Vagina (tissue), 2 donors: ENCODE results near the gene ZNF844. TPM values are rescaled to one million over a fixed set of nuclear protein-coding genes. Genes with fewer than 3 reads are reported as not detected.
"Not testable (repeated sequence)": the region's sequence is repeated elsewhere in the genome, so short reads cannot be mapped to it uniquely, and the experiment has no call there.

ENCODE experiments used
- DNase-seq, 2 donors: peaks; one replicate each; pipeline ENCODE4 v3.0.0-alpha.2; 2017; ENCODE audit errors: extremely low spot score in 2 of 2
- H3K27ac ChIP-seq: fragments of 200-600 bp; sonication (generic); one replicate; pipeline ENCODE4 v1.5.1; 2019
- H3K27me3 ChIP-seq: fragments of 200-600 bp; sonication (generic); one replicate; pipeline ENCODE4 v1.5.1; 2019
- H3K36me3 ChIP-seq, 2 donors: fragments of 200-600 bp; sonication (generic); one replicate each; pipeline ENCODE4 v1.5.1; 2017 to 2019
- H3K4me1 ChIP-seq: fragments of 200-600 bp; sonication (generic); one replicate; pipeline ENCODE4 v1.5.1; 2019
- H3K4me3 ChIP-seq, 2 donors: fragments of 200-600 bp; sonication (generic); 1 replicate in 1 of 2; 2 replicates in 1 of 2; pipeline ENCODE4 v1.5.1; 2016 to 2019
- H3K9me3 ChIP-seq: fragments of 200-600 bp; sonication (generic); one replicate; pipeline ENCODE4 v1.5.1; 2019
- CTCF ChIP-seq, 3 experiments: fragments of 450-650 bp in 2 of 3; fragments of 200-600 bp in 1 of 3; sonication (generic) in 1 of 3; IDR thresholded peaks; one replicate each; pipeline ENCODE4 v1.5.1; 2017 to 2019; ENCODE audit warnings: antibody characterized with exemption in 3 of 3, mild to moderate bottlenecking in 2 of 3, moderate library complexity in 2 of 3
- POLR2A ChIP-seq, 2 donors: fragments of 450-650 bp; IDR thresholded peaks; one replicate each; pipeline ENCODE4 v1.6.1; 2017; ENCODE audit warnings: antibody characterized with exemption in 2 of 2, mild to moderate bottlenecking in 2 of 2, moderate library complexity in 2 of 2
- POLR2AphosphoS5 ChIP-seq, 2 donors: sonication (generic); formaldehyde crosslinking; IDR thresholded peaks; one replicate each; pipeline ENCODE4 v1.9.0; 2017; ENCODE audit warnings: antibody characterized with exemption in 2 of 2, mild to moderate bottlenecking in 2 of 2, low read depth in 1 of 2; ENCODE audit not compliant: insufficient read depth in 1 of 2
- intact Hi-C: fragments of 100-400 bp; cut with DNase I; formaldehyde crosslinking; loops from one replicate; pipeline ENCODE4 v1.15.1; 2023
- total RNA-seq: library from RNA; depleted of rRNA; stranded (reverse); fragments of >200 nt; gene quantifications from one replicate; pipeline ENCODE4 v1.2.3, GENCODE V29; 2016

The ZNF844 gene
- total RNA-seq, 1 donor from 2014 or later, result 7.4 TPM

- peaks cover 11% of the 10 kb centered on the region for H3K4me1 ChIP-seq
- intact Hi-C loops, result no loop called here
- H3K36me3 ChIP-seq, result peaks cover 0 to 6% of the 10 kb centered on the region in 2 donors
- no peaks in the 10 kb centered on the region for H3K9me3 ChIP-seq
- H3K27me3 ChIP-seq, result no peaks in the 10 kb centered on the region
- H3K4me3 ChIP-seq, result no peak overlapping the region
- TF ChIP-seq CTCF (IDR thresholded peaks at IDR 0.05) (no peak), POLR2A (IDR thresholded peaks at IDR 0.05) (no peak), POLR2AphosphoS5 (IDR thresholded peaks at IDR 0.05; ENCODE audit: insufficient read depth in 1 of 2, low read depth in 1 of 2) (no peak)
- H3K27ac ChIP-seq, result no peak overlapping the region
- DNase-seq, result no peak
These were observed 16.7 kb upstream of the ZNF844 start for GRCh38 chr19:12047868-12048267.

- no peak for DNase-seq
- Histone ChIP-seq H3K27ac (peak overlapping the region; percentile 59), H3K4me3 (peak overlapping the region; percentile 56 to 62), H3K36me3 (no peaks in the 10 kb centered on the region), H3K9me3 (no peaks in the 10 kb centered on the region), H3K27me3 (no peaks in the 10 kb centered on the region), H3K4me1 (peaks cover 11% of the 10 kb centered on the region)
- intact Hi-C loops, result no loop called here
- no peak for TF ChIP-seq CTCF (IDR thresholded peaks at IDR 0.05)
- no peak for TF ChIP-seq POLR2AphosphoS5 (IDR thresholded peaks at IDR 0.05; ENCODE audit: insufficient read depth in 1 of 2, low read depth in 1 of 2)
- TF ChIP-seq POLR2A (IDR thresholded peaks at IDR 0.05), result no peak
These were observed 12.4 kb upstream of the ZNF844 start for GRCh38 chr19:12052091-12052496.

- Histone ChIP-seq H3K4me3 (peak within 1 kb of the TSS; percentile 56 to 62), H3K36me3 (no peaks in the 10 kb centered on the region), H3K9me3 (no peaks in the 10 kb centered on the region), H3K27me3 (no peaks in the 10 kb centered on the region), H3K4me1 (peaks cover 11% of the 10 kb centered on the region), H3K27ac (peak within 1 kb of the TSS; percentile 59)
- TF ChIP-seq POLR2A (IDR thresholded peaks at IDR 0.05), result peak; percentile 72 to 82
- peak; percentile 84 to 87 for TF ChIP-seq POLR2AphosphoS5 (IDR thresholded peaks at IDR 0.05; ENCODE audit: insufficient read depth in 1 of 2, low read depth in 1 of 2)
- no peak for TF ChIP-seq CTCF (IDR thresholded peaks at IDR 0.05)
- DNase-seq, result no peak
- intact Hi-C loops, result no loop called here
These were observed 11.9 kb upstream of the ZNF844 start, which contains the start of gene ZNF878 for GRCh38 chr19:12052497-12053169. ZNF878 (minus strand) TSS chr19:12052961; CDS start chr19:12052801, 160 bp downstream.

GRCh38 chr19:12055784-12056183, 8.7 kb upstream of the ZNF844 start:
- no peak overlapping the region for H3K27ac ChIP-seq
- no peak overlapping the region for H3K4me3 ChIP-seq
- no peak for TF ChIP-seq POLR2A (IDR thresholded peaks at IDR 0.05)
- no peak for TF ChIP-seq CTCF (IDR thresholded peaks at IDR 0.05)
- TF ChIP-seq POLR2AphosphoS5 (IDR thresholded peaks at IDR 0.05; ENCODE audit: insufficient read depth in 1 of 2, low read depth in 1 of 2), result no peak
- no peaks in the 10 kb centered on the region for H3K27me3 ChIP-seq
- no peak for DNase-seq
- peaks cover 19% of the 10 kb centered on the region for H3K4me1 ChIP-seq
- intact Hi-C loops, result no loop called here
- no peaks in the 10 kb centered on the region for H3K36me3 ChIP-seq
- H3K9me3 ChIP-seq, result no peaks in the 10 kb centered on the region

- H3K27me3 ChIP-seq, result no peaks in the 10 kb centered on the region
- no peaks in the 10 kb centered on the region for H3K4me1 ChIP-seq
- peaks cover 11 to 82% of the 10 kb centered on the region in 2 donors for H3K36me3 ChIP-seq
- DNase-seq, result no peak
- no peak for TF ChIP-seq POLR2AphosphoS5 (IDR thresholded peaks at IDR 0.05; ENCODE audit: insufficient read depth in 1 of 2, low read depth in 1 of 2)
- TF ChIP-seq POLR2A (IDR thresholded peaks at IDR 0.05), result no peak
- no peak for TF ChIP-seq CTCF (IDR thresholded peaks at IDR 0.05)
- H3K9me3 ChIP-seq, result peaks cover 86% of the 10 kb centered on the region
- H3K4me3 ChIP-seq, result peak overlapping the region in 1 of 2 donors; percentile 1
- intact Hi-C loops, result no loop called here
- H3K27ac ChIP-seq, result no peak overlapping the region
These were observed 11.1 kb downstream of the ZNF844 start for GRCh38 chr19:12075538-12076139.

- H3K4me3 ChIP-seq, H3K27ac ChIP-seq, H3K4me1 ChIP-seq, intact Hi-C loops, DNase-seq, H3K27me3 ChIP-seq: not testable (repeated sequence)
- Histone ChIP-seq H3K36me3 (peaks cover 11 to 82% of the 10 kb centered on the region in 2 donors), H3K9me3 (peaks cover 93% of the 10 kb centered on the region)
These were observed 11.8 kb downstream of the ZNF844 start for GRCh38 chr19:12076331-12076730.
